GM19372 (cell line): ENCODE data around the gene COL7A1.

Experiments used
- ATAC-seq: cut with Tn5 transposase; IDR thresholded peaks from one replicate; pipeline ENCODE4 v1.9.1; 2021; ENCODE audit warnings: mild to moderate bottlenecking, low read depth, moderate library complexity; ENCODE audit not compliant: unreplicated experiment

COL7A1 gene

DNA sequence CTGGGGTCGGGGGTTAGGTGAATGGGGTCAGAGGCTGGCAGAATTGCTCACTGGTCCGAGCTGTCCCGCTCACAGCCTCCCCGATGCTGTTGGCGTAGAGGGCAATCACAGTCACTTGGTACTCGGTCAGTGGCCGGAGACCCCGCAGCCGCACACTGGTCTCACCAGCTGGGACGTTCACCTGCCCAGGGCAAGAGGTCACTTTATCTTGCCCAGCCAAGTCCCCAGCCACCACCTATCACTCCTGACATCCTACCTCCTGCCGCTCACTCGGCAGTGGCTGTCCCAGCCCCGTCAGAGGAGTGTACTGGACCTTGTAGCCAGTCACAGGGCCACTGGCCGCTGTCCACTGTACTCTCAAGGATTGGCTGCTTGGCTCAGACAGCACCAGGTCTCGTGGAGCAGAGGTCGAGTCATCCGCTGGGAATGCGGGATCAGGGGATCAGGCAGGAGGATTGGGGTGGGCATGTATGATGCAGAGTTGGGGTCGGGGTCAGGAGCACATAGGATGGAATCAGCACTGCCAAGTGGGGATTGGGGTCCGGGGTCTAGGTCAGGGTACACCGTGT, 2.5 kb downstream of the COL7A1 start:
- no peak for ATAC-seq

DNA sequence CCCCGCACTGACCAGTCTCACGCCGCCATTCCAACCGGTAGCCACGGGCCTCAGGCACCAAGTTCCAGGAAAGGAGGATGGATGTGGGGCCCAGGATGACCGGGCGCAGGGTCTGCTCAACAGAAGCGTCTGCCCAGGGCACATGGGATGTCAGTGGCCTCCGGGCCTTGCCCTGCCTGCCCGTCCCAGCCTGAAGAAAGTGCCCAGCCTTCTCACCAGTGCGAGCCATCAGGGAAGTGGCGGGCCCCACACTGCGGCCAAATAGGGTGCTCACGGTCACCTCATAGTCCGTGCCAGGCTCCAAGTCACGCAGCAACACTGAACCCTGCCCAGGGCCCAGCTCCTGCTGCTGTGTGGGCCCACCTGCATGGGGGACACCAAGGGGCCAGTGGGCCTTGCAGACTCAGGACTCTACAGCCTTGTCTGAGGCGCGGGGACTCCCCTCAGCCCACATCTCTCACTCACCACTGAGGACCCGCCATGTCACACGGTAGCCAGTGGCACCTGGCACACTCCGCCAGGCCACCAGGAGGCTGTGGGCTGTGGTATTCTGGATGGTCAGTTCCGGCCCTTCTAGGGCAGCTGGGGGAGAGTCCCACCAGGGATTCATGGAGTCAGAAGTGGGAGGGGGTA, 3.1 kb downstream of the COL7A1 start:
- no peak for ATAC-seq

DNA sequence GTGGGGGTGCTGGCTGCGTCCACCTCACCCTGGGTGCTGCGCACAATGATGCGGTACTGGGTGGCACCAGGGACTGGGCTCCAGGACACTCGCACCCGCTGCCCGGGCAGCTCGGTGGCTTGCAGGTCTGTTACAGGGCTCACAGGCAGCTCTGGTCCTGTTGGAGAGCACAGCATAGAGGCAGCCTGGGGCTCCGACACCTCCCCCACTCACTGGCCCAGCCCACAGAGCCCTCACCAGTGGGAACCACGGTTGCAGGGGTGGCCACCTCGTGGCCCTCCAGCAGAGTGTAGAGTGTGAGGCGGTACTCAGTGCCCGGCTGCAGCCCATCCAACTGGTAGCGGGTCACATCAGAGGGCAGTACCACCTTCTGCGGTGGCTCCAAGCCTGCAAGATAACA, 3.7 kb downstream of the COL7A1 start:
- no peak for ATAC-seq

DNA sequence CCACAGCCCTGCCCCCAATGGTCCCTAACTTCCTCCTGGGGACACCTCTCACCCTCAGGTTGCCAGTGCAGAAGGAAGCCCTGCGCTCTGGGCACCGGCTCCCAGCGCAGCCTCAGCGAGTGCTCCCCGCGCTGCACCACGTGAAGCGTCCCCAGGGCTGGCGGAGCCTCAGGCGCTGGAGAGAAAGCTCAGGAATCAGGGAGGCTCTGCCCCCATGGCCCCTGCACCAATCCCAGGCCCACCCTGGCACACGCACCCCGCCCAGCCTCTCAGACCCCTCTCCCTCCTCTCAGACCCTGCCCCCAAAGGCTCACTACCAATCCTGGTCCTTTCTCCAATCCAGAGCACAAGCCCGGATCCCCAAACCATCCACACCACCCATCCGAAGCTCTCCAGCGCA, 6.9 kb downstream of the COL7A1 start:
- no peak for ATAC-seq

DNA sequence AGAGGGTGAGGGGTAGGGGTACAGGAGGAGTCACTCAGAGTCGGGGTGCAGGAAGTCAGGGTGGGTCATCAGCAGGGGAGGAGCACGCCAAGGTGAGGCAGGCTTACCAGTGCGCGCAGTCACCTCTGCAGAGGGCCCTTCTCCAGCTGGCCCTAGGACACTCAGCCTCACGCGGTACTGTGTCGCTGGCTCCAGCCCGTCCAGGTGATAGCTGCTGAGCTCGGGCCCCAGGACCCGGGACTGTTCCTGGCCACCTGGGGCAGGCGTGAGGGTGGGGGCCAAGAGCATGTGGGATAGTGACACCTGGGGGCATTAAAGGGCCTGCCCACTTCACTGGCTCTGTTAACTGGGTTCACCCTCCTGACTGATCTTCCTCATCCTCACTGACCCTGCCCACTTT, 7.4 kb downstream of the COL7A1 start:
- no peak for ATAC-seq

DNA sequence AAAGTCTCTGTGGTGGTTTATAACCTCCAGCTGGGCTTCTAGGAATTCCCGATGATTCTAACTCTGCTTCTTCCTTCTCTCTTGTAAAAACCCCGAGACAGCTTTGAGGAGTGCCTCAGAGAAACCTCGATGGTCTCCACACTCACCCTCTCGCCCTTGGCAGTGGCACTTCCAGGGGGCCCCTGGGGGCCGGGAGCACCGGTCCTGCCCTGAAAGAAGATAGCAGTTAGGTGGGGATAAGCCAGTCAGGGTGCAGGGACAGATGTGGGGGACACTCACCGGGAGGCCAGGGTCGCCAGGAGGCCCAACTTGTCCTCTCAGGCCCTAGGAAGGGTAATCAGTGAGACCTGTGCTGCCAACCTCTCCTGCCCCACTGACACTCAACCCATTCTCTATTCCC, 9.7 kb downstream of the COL7A1 start:
- ATAC-seq, result no peak

DNA sequence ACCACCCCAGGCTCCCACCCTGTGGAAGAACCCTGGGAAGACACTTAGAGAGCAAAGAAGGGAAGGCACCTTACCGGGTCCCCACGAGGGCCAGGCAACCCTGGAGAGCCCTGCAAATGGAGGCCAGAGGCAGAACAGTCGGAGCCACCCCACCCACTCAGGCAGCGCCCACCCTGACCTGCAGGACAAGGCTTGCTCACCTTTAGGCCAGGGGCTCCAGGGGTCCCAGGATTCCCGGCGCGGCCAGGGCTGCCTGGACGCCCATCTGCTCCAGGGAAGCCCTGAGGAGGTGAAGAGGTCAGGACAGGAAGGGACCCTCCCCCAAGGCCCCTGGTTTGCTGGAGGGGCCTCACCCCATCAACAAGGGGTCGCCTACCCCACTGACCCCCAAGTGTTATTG, 10.3 kb downstream of the COL7A1 start:
- ATAC-seq, result no peak

DNA sequence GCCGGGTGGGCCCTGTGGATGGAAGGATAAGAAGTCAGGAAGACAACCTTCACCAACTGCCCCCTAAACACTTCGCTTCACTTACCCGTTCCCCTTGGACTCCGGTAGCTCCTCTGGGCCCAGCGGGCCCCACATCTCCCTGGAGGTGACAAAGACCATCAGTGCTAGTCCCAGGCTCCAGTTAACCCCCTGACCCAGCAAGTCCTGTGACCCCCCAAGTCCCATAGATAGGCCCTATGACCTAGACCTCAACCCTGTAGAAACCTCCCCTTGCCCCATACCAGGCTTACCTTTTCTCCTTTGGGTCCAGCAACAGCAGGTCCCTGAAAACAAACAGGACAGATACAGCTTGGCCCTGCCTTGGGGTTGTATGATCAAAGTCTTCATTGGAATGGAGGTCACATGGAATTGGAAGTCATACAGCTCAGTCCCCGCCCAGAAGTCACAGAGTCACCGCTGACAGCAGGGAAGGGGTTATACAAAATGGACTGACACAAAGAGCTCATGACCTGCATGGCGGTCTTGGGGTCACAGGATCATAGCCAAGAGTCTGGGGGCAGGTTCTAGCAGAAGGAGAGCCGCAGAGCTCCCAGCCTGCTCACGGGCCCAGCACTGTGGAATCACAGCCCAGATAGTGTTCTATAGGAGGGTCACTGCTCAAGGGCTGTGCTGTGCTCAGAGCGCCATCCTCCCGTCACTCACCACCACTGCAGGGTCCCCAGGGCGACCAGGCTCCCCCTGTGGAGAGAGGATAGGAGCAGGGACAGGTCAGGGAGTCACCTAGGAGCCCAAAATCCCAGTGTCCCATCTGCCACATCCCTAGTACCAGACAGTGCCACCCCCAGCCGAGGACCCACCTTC, 13.3 kb downstream of the COL7A1 start:
- no peak for ATAC-seq

DNA sequence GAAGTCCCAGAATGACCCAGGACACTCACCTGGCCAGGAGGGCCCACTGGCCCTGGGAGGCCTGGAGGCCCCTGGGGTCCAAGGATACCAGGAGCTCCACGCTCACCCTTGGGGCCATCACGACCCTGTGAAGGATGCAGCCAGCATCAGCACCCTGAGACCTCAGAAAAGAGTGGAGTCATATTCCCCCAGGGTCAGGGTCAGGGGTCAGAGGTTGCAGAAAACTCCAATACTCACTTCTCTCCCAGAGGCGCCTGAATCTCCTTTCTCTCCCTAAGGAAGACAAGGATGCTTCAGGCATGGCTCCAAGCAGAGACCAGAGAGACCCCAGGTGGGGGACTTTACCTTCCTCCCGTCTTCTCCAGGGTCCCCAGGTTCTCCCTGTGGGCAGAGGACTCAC, 18.5 kb downstream of the COL7A1 start:
- no peak for ATAC-seq

DNA sequence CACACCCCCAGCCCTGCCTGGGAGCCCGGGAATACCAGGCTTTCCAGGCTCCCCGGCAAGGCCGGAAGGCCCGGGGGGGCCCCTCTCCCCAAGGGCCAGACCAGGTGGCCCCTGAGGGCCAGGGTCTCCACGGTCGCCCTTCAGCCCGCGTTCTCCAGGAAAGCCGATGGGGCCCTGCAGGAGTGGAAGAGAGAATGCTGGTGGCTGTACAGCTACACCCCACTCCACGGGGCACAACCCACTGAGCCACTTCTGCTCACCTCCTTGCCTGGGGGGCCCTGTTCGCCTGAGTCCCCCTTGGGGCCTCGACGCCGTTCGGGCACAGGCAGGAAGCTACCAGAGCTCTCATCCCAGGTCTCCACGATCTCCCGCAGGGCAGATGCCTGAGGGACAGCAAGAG, 19.8 kb downstream of the COL7A1 start:
- no peak for ATAC-seq

DNA sequence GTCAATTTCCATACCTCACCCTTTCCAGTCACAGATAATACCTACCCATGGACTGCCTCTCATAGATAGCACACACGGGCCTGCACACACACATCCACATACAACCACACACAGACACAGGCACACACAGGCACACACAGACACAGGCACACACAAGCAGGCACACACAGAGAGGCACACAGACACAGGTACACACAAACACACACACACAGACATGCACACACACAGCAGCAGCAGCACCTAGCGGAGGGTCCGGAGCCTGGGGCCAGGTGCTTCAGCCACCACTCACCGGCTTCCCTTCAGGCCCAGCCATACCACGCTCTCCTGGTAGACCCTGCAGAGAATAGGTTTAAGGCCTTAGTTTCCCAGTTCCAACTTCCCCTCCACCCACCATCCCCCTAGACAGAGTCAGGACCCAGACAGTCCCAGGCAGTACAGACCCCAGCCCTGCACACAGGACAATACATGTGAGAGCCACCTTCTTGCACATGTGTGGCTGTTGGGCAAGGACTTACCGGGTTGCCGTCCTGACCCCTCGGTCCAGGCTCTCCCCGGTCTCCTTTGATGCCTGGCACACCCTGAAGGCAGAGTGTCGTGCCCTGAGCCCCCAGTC, 21.1 kb downstream of the COL7A1 start:
- ATAC-seq, result no peak

DNA sequence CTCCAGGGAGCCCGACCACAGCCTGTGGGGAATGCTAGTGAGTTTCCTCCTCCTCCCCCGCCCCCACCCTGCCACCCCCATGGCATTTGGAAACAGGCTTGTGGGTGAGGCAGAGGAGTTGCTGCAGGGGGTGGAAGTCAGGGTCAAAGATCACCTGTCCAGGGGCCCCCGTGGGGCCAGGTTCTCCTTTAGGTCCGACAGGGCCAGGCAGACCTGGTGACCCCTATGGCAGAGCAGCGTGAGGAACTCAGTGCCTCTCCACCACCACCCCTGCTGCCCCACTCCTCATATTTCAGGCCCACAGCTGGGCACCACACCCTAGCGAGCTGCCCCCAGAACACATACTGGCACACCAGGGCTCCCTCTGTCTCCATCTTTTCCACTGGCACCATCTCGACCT, 22.6 kb downstream of the COL7A1 start:
- ATAC-seq, result no peak

DNA sequence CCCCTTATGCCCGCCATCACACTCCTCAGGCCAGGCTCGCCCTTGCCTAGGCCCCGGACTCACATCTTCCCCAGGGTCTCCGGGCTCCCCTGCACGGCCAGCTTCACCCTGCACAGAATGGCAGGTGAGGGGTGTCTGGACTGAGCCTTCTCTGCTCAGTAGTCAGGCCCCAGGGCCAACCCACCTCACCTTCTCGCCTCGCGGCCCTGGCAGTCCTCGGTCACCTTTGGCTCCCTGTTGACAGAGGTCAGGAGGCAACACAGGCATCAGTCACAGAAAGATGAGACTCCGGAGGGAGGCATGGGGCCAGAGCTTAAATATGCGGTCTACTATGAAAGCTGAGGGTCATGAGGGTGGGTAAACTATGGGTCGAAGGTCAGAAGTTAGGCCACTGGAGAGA, 23.2 kb downstream of the COL7A1 start:
- no peak for ATAC-seq

DNA sequence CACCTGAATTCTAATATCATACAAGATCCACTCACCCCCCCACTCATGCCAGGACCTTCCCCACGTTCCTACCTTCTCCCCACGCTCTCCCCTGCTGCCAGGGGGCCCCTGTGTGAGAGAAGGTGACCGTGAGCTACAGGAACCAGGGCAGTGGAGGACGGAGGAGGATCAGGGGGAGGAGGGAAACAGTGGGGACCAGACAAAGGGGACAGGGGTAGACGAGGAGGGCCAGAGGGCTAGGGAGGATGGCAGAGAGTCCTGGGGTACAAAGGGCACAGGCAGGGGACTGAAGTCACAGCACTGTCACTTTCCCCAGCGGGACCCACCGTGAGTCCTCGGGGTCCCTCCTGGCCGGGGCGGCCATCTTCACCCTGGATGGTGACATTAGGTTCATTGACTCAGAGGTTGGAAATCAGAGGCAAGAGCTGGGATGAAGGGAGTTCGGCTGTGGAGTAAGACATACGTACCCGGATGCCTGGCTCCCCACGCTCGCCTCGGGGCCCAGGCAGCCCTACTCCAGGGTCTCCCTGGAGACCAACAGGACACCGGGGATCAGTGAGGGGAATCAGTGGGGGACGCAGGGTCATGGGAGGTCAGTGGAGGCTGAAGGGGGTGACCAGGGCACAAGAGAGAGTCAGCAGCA, 25.2 kb downstream of the COL7A1 start:
- ATAC-seq, result no peak

DNA sequence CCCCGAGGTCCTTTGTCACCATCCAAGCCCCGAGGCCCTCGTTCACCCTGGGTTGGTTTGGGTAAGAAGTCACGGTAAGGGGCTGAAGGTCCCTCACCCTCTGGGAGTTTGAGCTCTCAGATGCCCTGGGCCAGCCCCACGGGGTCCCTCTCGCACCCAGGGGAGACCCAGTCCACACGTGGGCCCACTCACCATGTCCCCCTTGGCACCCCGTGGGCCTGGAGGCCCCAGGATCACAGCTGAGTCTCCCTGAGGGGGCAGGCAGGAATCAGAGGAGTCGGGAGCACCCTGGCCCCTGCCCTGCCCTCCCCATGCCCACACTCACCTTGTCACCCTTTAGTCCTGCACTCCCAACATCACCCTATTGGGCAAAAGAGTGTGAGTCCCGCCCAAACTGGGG, 25.7 kb downstream of the COL7A1 start:
- no peak for ATAC-seq

DNA sequence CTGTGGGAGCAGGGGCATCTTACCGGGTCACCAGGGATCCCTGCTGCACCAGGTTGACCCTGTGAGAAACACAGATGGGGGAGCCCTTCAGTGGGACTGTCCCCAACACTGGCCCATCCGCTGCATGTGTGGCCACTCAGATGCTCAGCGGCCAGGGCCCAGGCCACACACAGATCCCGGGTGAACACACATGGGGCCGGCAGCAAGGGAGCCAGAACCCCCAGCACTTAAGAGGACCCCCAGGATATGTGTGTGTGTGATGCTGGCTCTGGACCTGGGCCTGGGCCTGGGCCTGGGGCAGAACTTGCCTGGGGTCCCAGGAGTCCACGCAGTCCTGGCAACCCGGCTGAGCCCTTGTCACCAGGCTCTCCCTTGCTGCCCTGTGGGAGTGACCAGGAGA, 26.7 kb downstream of the COL7A1 start:
- no peak for ATAC-seq

DNA sequence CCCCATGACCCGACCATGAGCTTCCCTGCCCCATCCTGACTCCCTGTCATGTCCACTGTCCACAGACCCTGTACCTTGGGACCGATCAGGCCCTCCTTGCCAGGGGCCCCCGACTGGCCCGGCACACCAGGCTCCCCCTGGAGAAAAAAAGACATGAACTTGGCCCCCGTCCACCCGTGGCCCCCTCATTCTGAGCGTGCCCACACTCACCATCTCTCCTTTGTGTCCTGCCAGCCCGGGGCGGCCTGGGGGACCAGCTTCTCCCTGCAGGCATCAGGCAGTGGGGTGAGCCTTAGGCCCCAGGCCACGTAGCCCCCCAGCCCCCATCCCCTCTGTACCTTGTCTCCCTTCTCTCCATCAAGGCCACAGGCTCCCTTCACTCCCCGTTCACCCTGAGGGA, 27.6 kb downstream of the COL7A1 start:
- no peak for ATAC-seq

DNA sequence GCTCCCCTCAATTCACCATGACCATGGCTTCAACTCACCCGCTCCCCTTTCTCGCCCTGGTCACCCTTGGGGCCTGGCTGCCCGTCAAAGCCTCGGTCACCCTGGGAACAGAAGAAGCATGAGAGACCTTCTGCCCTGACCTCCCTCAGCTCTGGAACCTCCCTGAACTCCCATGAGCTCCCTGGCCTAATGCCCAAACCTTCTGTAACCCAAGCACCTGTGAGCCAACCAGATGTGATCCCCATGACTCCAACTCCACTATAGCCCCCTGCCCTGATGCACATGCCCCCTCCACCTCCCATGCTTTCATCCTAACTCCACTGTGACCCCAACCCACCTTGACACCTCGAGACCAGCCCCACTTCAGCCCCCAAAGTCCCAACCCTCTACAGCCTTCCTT, 28.0 kb downstream of the COL7A1 start:
- ATAC-seq, result no peak

DNA sequence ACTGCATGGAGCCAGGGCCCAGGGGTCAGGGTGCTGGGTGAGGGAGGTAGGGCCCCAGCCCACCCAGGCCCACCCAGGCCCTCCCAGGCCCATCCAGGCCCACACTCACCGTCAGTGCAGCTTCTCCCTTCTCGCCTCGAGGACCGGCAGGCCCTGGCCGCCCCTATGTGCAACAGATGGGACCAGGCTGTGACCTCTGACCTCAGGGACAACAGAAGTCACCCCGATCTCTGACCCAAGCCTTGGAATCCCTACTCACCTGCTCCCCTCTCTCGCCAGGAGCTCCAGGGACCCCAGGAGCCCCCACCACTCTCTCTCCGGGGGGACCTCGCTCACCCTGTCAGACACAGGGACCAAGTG, 28.7 kb downstream of the COL7A1 start:
- no peak for ATAC-seq

DNA sequence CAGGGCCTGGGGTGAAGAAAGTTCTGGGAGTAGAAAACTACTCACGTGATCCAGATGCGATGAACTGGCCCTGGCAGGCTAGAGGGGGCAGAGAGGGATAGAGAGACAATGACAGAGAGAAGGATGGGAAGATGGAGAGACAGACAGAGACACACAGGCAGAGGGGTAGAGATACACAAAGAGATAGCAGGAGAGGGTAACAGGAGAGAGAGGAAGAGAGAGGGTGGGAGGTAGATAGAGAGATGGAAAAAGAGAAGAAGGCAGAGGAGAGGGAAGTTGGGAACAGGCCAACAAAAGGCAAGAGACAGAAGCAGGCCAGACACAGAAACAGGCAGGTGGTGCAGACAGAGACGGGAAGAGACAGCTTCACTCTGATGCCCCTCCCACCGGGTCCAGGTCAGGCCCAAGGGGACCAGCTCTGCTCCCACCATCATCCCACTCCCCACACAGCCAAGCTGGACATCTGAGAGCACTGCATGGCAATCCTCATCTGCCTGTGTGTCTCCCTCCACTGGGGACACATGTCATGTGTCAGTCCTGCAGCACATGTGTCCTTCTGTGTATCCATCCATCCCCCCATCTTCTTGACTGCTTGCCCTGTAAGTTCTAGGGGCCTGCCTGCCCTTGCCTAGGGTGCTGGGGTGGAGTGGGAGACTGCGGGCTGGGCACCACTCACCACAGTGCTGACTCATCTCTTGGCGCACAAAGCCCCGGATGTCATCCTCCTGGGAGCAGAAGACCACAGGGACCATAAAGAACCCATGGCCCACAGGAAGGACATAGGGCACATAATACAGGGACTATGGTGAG, 29.3 kb downstream of the COL7A1 start:
- no peak for ATAC-seq
